IMR-90 (cell line): Measurements from ENCODE around the gene ZNF341. TPM values are rescaled to one million over a fixed set of nuclear protein-coding genes. Genes with fewer than 3 reads are reported as not detected.

ENCODE experiments used
- ATAC-seq: fragments of 200-7000 bp; cut with Tn5 transposase; 2 replicates; pipeline ENCODE4 v1.9.1; 2020; ENCODE audit warnings: low read depth, mild to moderate bottlenecking, moderate library complexity
- BruUV-seq: library from RNA; stranded (reverse); fragments of 400-500 nt; replicated peaks from 2 replicates; lab custom pipeline; 2021; lab: Mats Ljungman, UMichigan
- CTCF ChIA-PET: fragments of 300-600 bp; formaldehyde crosslinking; extraction: SDS; loops from one replicate; lab custom pipeline; 2021; ENCODE audit warnings: antibody characterized with exemption; lab: Yijun Ruan, JAX
- POLR2A ChIA-PET: fragments of 300-600 bp; sonication (Branson Sonifier 250); formaldehyde crosslinking; loops from one replicate; lab custom pipeline; 2022; ENCODE audit warnings: antibody characterized with exemption; ENCODE audit not compliant: unreplicated experiment; lab: Charles Lee
- DNase-seq: peaks from one replicate; pipeline ENCODE4 v3.0.0; 2013
- H2AFZ ChIP-seq: replicated peaks from 2 replicates; pipeline ENCODE3; 2013; ENCODE audit warnings: low read length, mild to moderate bottlenecking; ENCODE audit not compliant: poor library complexity
- H2AK5ac ChIP-seq: 2 replicates; pipeline ENCODE4 v1.6.1; 2013; ENCODE audit warnings: low read depth, low read length, inconsistent platforms
- H2AK9ac ChIP-seq: replicated peaks from 2 replicates; pipeline ENCODE3; 2013; ENCODE audit warnings: mild to moderate bottlenecking, low read depth, low read length, moderate library complexity; ENCODE audit not compliant: poor library complexity
- H2BK120ac ChIP-seq: 2 replicates; pipeline ENCODE4 v1.6.1; 2013; ENCODE audit warnings: low read depth, low read length, inconsistent platforms
- H2BK15ac ChIP-seq: 3 replicates; pipeline ENCODE4 v1.6.1; 2013; ENCODE audit warnings: low read depth, low read length, inconsistent platforms
- H2BK20ac ChIP-seq: 2 replicates; pipeline ENCODE4 v1.6.1; 2013; ENCODE audit warnings: low read depth, mild to moderate bottlenecking, inconsistent platforms, low read length, moderate library complexity
- H2BK5ac ChIP-seq: 2 replicates; pipeline ENCODE4 v1.6.1; 2013; ENCODE audit warnings: mild to moderate bottlenecking, low read depth, low read length, inconsistent platforms; ENCODE audit not compliant: poor library complexity, severe bottlenecking
- H3K14ac ChIP-seq: replicated peaks from 2 replicates; pipeline ENCODE4 v1.6.1; 2013; ENCODE audit warnings: low read depth, low read length, inconsistent platforms
- H3K18ac ChIP-seq: 2 replicates; pipeline ENCODE4 v1.6.1; 2013; ENCODE audit warnings: low read depth, low read length, control low read depth
- H3K23ac ChIP-seq: 2 replicates; pipeline ENCODE4 v1.6.1; 2013; ENCODE audit warnings: low read depth, low read length, inconsistent platforms
- H3K27ac ChIP-seq: 2 replicates; pipeline ENCODE4 v1.5.1; 2013; ENCODE audit warnings: mild to moderate bottlenecking, control low read depth, low read length; ENCODE audit not compliant: insufficient read depth
- H3K27me3 ChIP-seq: 2 replicates; pipeline ENCODE4 v1.6.1; 2013; ENCODE audit warnings: low read length; ENCODE audit not compliant: control insufficient read depth, insufficient read depth
- H3K36me3 ChIP-seq: 2 replicates; pipeline ENCODE4 v1.6.1; 2013; ENCODE audit warnings: low read length, mixed read lengths; ENCODE audit not compliant: control insufficient read depth, insufficient read depth
- H3K4ac ChIP-seq: 2 replicates; pipeline ENCODE4 v1.6.1; 2013; ENCODE audit warnings: low read depth, low read length, inconsistent platforms
- H3K4me1 ChIP-seq: 2 replicates; pipeline ENCODE4 v1.6.1; 2013; ENCODE audit warnings: low read length, mixed read lengths; ENCODE audit not compliant: control insufficient read depth, insufficient read depth
- H3K4me2 ChIP-seq: 2 replicates; pipeline ENCODE4 v1.6.1; 2013; ENCODE audit warnings: low read depth, mild to moderate bottlenecking, control low read depth, low read length, moderate library complexity
- H3K4me3 ChIP-seq: 2 replicates; pipeline ENCODE4 v1.5.1; 2013; ENCODE audit warnings: low read depth, mild to moderate bottlenecking, control low read depth, low read length, moderate library complexity; ENCODE audit not compliant: insufficient read depth
- H3K56ac ChIP-seq: 2 replicates; pipeline ENCODE4 v1.6.1; 2013; ENCODE audit warnings: low read length, inconsistent platforms; ENCODE audit not compliant: insufficient read depth; ENCODE audit errors: extremely low read depth
- H3K79me1 ChIP-seq, 2 experiments: 2 replicates each; pipeline ENCODE4 v1.6.1; 2013; ENCODE audit warnings: low read length in 2 of 2, inconsistent platforms in 1 of 2, low read depth in 1 of 2
- H3K9ac ChIP-seq: 2 replicates; pipeline ENCODE4 v1.6.1; 2013; ENCODE audit warnings: low read depth, low read length, control low read depth
- H3K9me1 ChIP-seq: 2 replicates; pipeline ENCODE4 v1.6.1; 2013; ENCODE audit warnings: low read length, inconsistent platforms; ENCODE audit not compliant: insufficient read depth
- H3K9me3 ChIP-seq: 2 replicates; pipeline ENCODE4 v1.6.1; 2013; ENCODE audit warnings: low read length; ENCODE audit not compliant: control insufficient read depth, insufficient read depth
- H4K20me1 ChIP-seq: 2 replicates; pipeline ENCODE4 v1.6.1; 2013; ENCODE audit warnings: low read length, inconsistent platforms; ENCODE audit not compliant: insufficient read depth
- H4K5ac ChIP-seq: 2 replicates; pipeline ENCODE4 v1.6.1; 2013; ENCODE audit warnings: mild to moderate bottlenecking, low read depth, low read length, control low read depth
- H4K8ac ChIP-seq, 2 experiments: 2 replicates each; pipeline ENCODE4 v1.6.1; 2013; ENCODE audit warnings: low read depth in 2 of 2, low read length in 2 of 2, control low read depth in 1 of 2, inconsistent platforms in 1 of 2
- H4K91ac ChIP-seq: 2 replicates; pipeline ENCODE4 v1.6.1; 2013; ENCODE audit warnings: low read depth, low read length, inconsistent platforms; ENCODE audit not compliant: insufficient read depth
- BHLHE40 ChIP-seq: fragments of 150-350 bp; IDR thresholded peaks from 2 replicates; pipeline ENCODE4 v1.6.1; 2016; ENCODE audit warnings: mild to moderate bottlenecking, low read depth, low read length
- CEBPB ChIP-seq: IDR thresholded peaks from 2 replicates; pipeline ENCODE4 v1.6.1; 2012; ENCODE audit warnings: low read depth, low read length, improper control_type of control experiment
- CHD1 ChIP-seq: IDR thresholded peaks from 2 replicates; pipeline ENCODE4 v1.6.1; 2012; ENCODE audit warnings: low read depth, low read length, improper control_type of control experiment
- ELK1 ChIP-seq: fragments of 150-350 bp; IDR thresholded peaks from 2 replicates; pipeline ENCODE4 v1.6.1; 2016; ENCODE audit warnings: low read depth, mild to moderate bottlenecking, low read length, moderate library complexity, borderline replicate concordance
- FOS ChIP-seq: fragments of 150-350 bp; IDR thresholded peaks from 2 replicates; pipeline ENCODE4 v1.6.1; 2016; ENCODE audit warnings: low read depth, low read length
- MAZ ChIP-seq: IDR thresholded peaks from 2 replicates; pipeline ENCODE4 v1.6.1; 2012; ENCODE audit warnings: low read depth, mild to moderate bottlenecking, low read length, improper control_type of control experiment, moderate library complexity, borderline replicate concordance
- NFE2L2 ChIP-seq: fragments of 150-350 bp; IDR thresholded peaks from 2 replicates; pipeline ENCODE4 v1.6.1; 2016; ENCODE audit warnings: low read depth, mild to moderate bottlenecking, low read length
- RAD21 ChIP-seq: IDR thresholded peaks from 2 replicates; pipeline ENCODE4 v1.6.1; 2012; ENCODE audit warnings: low read length, improper control_type of control experiment
- RCOR1 ChIP-seq: IDR thresholded peaks from 2 replicates; pipeline ENCODE4 v1.6.1; 2012; ENCODE audit warnings: mild to moderate bottlenecking, low read length, improper control_type of control experiment; ENCODE audit not compliant: insufficient replicate concordance
- RFX5 ChIP-seq: IDR thresholded peaks from 2 replicates; pipeline ENCODE4 v1.8.0; 2012; ENCODE audit warnings: low read depth, mild to moderate bottlenecking, low read length, moderate library complexity
- WGBS, 2 experiments: methylation state at CpG; one replicate each; pipeline versions ENCODE4 v1.1.5 to v1.1.7; 2013; ENCODE audit warnings: missing lambda C conversion rate in 2 of 2; ENCODE audit not compliant: insufficient read length in 1 of 2; ENCODE audit errors: extremely low coverage in 2 of 2; 5-methylcytosine and 5-hydroxymethylcytosine counted together
- dilution Hi-C: fragments of 300-500 bp; cut with HindIII; formaldehyde crosslinking; loops from one replicate; pipeline ENCODE4 v1.14.3; 2018; ENCODE audit warnings: low sequenced_read_pairs; ENCODE audit not compliant: unreplicated experiment
- in situ Hi-C: fragments of 300-500 bp; cut with MboI; formaldehyde crosslinking; loops from 3 replicates; pipeline ENCODE4 v1.14.3; 2019; ENCODE audit warnings: low sequenced_read_pairs, inconsistent platforms, mixed read lengths
- intact Hi-C: fragments of 100-400 bp; cut with micrococcal nuclease; formaldehyde crosslinking; loops from 2 replicates; pipeline ENCODE4 v1.10.0; 2022
- polyA plus RNA-seq, 3 experiments: library from polyadenylated mRNA; depleted of rRNA; stranded (reverse); fragments of >200 nt; gene quantifications; 2 replicates each; pipeline ENCODE4 v1.2.3, GENCODE V29; 2012; ENCODE audit warnings: low replicate concordance in 1 of 3
- total RNA-seq: library from RNA; depleted of rRNA; stranded (reverse); fragments of >200 nt; gene quantifications from 2 replicates; pipeline ENCODE4 v1.2.3, GENCODE V29; 2012
- TF ChIP-seq, protein P1 (sequence below): fragments of 150-350 bp; IDR thresholded peaks from 2 replicates; pipeline ENCODE4 v1.6.1; 2017; ENCODE audit warnings: mild to moderate bottlenecking, antibody characterized with exemption, low read length, low read depth
- TF ChIP-seq, protein P2 (sequence below): conservative IDR thresholded peaks from 2 replicates; pipeline ENCODE4 v1.5.1; 2012; ENCODE audit warnings: mild to moderate bottlenecking, low read depth, low read length, improper control_type of control experiment

ZNF341 gene
- total and polyA plus RNA-seq, 2 of the 4 experiments (the other 2 are of a cell fraction) = 1.1 to 3.4 TPM

DNA sequence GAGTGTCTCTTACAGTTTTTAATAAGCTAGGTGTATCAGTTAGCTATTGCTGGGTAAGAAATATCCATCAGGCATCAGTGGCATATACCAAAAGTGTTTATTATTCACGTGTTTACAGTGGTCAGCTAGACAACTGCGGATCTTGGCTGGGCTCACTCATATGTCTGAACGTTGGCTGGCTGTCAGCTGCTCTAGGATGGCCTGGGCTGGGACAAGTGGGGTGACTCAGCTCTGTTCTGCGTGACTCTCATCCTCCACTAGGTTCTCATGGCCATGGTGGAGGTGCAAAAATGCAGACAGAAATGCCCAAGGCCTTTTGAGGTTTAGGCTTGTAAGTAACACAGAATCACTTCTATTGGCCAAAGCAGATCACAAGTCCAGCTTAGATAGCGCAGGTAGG, 22.0 kb downstream of the ZNF341 start:
- in situ Hi-C loops (no loop called here), intact Hi-C loops (no loop called here), dilution Hi-C loops (no loop called here)
- H3K23ac ChIP-seq = no peak overlapping the region
- no peak overlapping the region for H3K14ac ChIP-seq
- H3K4ac ChIP-seq = no peak overlapping the region
- no peaks in the 10 kb centered on the region for H3K9me1 ChIP-seq
- no peaks in the 10 kb centered on the region for H4K20me1 ChIP-seq
- H3K9me3 ChIP-seq = 0 out of 2 replicates have a peak, but pooled peaks cover 4% of the 10 kb centered on the region
- H3K56ac ChIP-seq = no peak overlapping the region
- no peak overlapping the region for H2BK20ac ChIP-seq
- H3K4me2 ChIP-seq = no peak overlapping the region
- H2AK9ac ChIP-seq = peak overlapping the region; percentile 35
- no peak overlapping the region for H3K4me3 ChIP-seq
- H2AK5ac ChIP-seq = no peak overlapping the region
- no peak overlapping the region for H3K9ac ChIP-seq
- no peak overlapping the region for H2BK15ac ChIP-seq
- no peak overlapping the region for H2BK120ac ChIP-seq
- peaks cover 0 to 1% of the 10 kb centered on the region in 2 experiments; a peak in 1 of 4 replicates for H3K79me1 ChIP-seq
- DNase-seq = peak; percentile 38
- no peak overlapping the region for H2AFZ ChIP-seq
- ChIA-PET POLR2A (no interaction called here), CTCF (no interaction called here)
- no peak overlapping the region for H4K5ac ChIP-seq
- TF ChIP-seq, protein P1, sequence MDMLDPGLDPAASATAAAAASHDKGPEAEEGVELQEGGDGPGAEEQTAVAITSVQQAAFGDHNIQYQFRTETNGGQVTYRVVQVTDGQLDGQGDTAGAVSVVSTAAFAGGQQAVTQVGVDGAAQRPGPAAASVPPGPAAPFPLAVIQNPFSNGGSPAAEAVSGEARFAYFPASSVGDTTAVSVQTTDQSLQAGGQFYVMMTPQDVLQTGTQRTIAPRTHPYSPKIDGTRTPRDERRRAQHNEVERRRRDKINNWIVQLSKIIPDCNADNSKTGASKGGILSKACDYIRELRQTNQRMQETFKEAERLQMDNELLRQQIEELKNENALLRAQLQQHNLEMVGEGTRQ = no peak
- TF ChIP-seq NFE2L2 = no peak
- TF ChIP-seq CHD1 = no peak
- TF ChIP-seq RAD21 = no peak
- TF ChIP-seq RFX5 = no peak
- TF ChIP-seq, protein P2, sequence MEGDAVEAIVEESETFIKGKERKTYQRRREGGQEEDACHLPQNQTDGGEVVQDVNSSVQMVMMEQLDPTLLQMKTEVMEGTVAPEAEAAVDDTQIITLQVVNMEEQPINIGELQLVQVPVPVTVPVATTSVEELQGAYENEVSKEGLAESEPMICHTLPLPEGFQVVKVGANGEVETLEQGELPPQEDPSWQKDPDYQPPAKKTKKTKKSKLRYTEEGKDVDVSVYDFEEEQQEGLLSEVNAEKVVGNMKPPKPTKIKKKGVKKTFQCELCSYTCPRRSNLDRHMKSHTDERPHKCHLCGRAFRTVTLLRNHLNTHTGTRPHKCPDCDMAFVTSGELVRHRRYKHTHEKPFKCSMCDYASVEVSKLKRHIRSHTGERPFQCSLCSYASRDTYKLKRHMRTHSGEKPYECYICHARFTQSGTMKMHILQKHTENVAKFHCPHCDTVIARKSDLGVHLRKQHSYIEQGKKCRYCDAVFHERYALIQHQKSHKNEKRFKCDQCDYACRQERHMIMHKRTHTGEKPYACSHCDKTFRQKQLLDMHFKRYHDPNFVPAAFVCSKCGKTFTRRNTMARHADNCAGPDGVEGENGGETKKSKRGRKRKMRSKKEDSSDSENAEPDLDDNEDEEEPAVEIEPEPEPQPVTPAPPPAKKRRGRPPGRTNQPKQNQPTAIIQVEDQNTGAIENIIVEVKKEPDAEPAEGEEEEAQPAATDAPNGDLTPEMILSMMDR = no peak
- TF ChIP-seq CEBPB = no peak
- TF ChIP-seq FOS = no peak
- TF ChIP-seq MAZ = no peak
- no peak for TF ChIP-seq RCOR1
- TF ChIP-seq ELK1 = no peak
- no peak for TF ChIP-seq BHLHE40
- no peak overlapping the region for H3K27ac ChIP-seq
- no peak overlapping the region for H3K18ac ChIP-seq
- peaks cover 22% of the 10 kb centered on the region for H3K36me3 ChIP-seq
- H4K91ac ChIP-seq = no peak overlapping the region
- no peak for ATAC-seq
- H2BK5ac ChIP-seq = no peak overlapping the region
- 67% methylated on average over 3 of the region's 5 CpGs; no CpG with 5 or more reads in 1 of the 2 experiments for WGBS, 2 experiments
- H3K27me3 ChIP-seq = no peaks in the 10 kb centered on the region
- BruUV-seq = no TSS peak
- H4K8ac ChIP-seq = no peak overlapping the region
- H3K4me1 ChIP-seq = no peaks in the 10 kb centered on the region
